NCI-H1092 treated with DMSO at 0.1 percent for 48 hours (cell line): Measurements from ENCODE around the gene DHRS3.
"Not testable (repeated sequence)": the region's sequence is repeated elsewhere in the genome, so short reads cannot be mapped to it uniquely, and the experiment has no call there.

Experiments used
- DNase-seq: peaks from one replicate; lab custom pipeline; 2025; lab: John Stamatoyannopoulos, UW

Gene DHRS3, protein sequence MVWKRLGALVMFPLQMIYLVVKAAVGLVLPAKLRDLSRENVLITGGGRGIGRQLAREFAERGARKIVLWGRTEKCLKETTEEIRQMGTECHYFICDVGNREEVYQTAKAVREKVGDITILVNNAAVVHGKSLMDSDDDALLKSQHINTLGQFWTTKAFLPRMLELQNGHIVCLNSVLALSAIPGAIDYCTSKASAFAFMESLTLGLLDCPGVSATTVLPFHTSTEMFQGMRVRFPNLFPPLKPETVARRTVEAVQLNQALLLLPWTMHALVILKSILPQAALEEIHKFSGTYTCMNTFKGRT

DNA sequence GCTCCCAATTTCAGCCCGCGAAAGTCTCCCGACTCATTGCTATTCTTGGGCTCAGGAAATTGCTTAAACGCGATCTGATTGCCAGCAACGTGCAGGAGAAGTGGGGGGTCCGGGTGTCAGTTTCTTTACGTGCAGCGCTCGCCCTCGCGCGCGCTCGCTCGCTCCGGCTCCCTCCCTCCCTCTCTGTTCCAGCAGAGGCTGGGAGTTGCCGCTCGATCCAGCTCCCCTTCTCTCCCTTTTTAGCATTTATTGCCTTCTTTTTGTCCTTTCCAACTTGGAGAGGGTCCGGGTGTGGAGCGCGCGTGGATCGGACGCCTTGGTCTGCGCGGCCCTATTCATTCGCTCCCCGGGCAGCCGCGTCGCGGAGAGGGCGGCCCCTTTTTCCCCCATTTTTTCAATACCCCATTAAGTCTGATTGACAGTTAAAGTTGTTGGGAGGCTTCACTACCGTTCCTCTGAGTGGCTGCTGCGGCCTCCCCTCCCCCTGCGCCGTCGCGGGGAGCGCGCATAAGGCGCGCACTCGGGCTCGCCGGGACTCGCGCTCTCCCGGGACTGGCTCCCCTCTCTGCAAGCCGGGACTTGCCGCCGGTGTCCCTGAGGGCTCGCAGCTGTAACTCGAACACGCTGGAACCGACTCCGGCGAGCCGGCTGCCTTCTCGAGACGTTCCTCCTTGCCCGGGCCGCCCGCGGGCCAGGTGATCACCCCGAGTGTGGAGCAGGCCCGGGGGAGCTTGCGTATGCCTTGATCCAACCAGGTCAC is at the start of gene DHRS3:
TSS of gene DHRS3 (minus strand) at position 310 of the 760 bp plus-strand sequence. CDS start 862 bp downstream, outside the sequence.
- DNase-seq: peak; percentile 92

DNA sequence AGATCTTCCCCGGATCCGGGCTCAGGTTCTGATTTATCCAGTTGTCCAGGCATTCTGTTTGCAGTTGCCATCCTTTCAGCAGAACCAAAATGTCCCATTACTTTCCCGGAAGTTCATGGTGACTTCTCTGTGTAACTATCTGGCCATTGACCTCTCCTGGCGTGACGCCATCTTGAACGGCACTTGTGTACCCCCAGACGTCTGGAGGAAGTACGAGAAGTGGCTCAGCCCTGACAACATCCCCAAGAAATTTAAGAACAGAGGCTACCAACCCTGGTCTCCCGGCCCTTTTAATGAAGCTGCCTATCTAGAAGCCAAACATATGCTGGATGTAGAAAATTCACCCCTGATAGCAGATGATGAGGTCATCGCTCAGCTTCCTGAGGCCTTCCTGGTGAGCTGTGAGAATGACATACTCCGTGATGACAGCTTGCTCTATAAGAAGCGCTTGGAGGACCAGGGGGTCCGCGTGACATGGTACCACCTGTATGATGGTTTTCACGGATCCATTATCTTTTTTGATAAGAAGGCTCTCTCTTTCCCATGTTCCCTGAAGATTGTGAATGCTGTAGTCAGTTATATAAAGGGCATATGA is 48.2 kb upstream of the DHRS3 start:
- no peak for DNase-seq

DNA sequence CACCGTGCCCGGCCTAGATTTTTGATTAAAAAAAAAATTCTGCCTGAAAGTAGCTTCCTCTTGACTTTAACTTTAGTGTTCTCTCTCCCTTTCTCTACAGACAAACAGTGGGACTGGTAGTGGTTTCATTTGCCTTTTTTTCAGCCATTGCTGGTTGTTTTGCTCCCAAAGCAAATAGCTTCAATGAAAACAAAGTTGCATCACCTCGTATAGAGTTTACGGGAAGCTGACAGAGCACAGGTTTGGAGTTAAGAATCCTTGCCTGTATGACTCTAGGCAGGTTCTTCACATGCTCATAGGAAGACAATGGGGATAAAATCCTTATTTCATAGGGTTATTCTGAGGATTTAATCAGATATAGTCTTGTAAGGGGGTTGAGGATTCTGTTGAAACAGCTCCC is 47.5 kb upstream of the DHRS3 start:
- DNase-seq: no peak

DNA sequence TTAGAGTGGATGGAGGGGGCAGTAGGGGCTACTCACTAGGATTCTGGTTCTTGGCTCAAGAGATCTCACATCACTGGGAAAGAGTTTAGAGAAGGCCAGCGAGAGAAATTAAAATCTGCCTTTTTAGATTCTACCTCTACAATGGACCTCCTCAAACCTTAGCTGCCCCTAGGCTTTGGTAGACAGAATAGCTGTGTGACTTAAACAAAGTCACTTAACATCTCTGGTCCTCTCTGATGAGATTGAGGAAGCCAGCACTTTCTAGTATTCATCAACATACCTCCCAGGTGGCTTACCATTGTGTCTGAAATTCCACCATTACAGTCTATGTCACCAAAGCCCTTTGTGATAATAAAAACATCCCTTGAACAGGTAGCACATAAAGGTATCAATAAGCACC is 44.5 kb upstream of the DHRS3 start:
- no peak for DNase-seq

DNA sequence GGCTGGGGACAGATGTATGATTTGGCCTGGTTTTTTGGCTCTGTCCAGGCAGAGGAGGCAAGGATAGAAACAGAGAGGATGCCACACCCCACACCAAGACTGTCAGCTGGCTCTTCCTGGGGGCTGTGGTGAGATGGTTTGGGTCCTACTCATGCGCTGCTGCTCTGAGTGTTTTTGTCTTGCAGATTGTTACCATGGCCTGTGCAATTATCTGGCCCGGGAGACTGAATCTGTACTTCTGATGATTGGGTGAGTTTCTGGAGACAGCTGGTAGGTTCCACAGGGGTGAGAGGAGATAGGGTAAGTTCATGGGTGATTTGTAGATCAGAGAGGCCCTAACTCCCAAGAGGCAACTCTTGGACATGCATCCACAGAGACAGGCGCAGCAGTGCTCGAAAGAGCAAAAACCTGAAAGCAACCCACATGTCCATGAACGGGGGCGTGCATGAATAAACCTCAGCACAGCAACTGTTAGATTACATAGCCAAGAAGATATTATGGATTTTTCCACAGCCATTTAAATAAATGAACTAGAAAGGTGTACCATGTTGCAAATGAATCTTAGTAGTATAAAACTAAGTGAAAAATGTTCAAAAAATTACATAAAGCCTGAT is 43.7 kb upstream of the DHRS3 start:
- DNase-seq: no peak

DNA sequence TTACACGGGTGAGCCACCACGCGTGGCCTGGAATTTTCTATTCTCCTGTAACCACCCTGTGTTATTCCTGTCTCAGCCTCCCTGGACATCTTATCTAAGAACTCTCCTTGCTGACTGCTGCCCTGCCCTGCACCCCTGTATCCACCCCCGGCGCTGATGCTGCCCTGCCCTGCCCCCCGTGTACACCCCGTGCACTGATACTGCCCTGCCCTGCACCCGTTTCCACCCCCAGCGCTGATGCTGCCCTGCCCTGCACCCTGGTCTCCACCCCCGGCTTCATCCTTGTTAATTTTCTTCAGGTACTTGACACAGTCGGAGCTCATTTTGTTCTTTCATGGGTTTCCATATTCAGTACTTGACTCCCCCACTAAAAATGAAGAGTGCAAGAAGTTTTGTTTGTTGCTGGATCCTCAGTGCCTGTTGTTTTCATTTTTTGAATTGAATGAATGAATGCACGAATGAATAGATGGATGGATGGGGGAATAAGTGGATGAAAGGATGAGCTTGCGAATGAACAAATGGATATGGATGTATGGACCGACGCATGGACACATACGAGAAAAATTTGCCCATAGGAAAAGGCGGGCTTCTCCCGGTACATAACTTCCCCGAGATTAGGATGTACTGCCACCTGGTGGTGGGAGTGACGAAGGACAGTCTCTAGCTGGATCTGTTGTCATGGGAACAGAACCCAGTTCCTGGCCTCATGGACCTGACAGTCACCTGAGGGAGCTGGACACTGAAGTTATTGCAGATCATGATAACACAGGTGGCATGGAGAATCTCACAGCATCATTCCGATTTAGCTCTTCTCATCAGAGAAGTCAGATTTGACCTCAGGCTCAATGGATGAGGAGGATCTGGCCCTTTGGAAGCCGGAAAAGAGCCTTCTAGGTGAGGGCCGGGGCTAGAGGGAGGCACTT is 40.8 kb upstream of the DHRS3 start:
- DNase-seq: peak; percentile 89

DNA sequence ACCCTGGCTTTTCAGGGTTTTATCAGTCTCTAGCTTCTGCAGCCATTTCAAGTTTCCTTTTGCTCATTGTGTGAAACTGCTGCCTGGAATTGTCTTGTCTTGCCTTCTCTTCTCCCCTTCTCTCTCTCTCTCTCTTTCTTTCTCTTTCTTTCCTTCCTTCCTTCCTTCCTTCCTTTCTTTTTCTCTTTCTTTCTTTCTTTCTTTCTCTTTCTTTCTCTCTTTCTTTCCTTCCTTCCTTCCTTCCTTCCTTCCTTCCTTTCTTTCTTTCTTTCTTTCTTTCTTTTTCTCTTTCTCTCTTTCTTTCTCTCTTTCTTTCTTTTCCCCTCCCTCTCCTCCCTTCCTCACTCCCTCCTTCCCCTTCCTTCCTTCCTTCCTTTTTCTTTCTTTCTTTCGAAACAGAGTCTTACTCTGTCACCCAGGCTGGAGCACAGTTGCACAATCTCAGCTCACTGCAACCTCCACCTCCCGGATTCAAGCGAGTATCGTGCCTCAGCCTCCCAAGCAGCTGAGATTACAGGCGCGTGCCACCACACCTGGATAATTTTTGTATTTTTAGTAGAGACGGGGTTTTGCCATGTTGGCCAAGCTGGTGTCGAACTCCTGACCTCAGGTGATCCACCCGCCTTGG is 40.0 kb upstream of the DHRS3 start:
- not testable (repeated sequence) for DNase-seq

DNA sequence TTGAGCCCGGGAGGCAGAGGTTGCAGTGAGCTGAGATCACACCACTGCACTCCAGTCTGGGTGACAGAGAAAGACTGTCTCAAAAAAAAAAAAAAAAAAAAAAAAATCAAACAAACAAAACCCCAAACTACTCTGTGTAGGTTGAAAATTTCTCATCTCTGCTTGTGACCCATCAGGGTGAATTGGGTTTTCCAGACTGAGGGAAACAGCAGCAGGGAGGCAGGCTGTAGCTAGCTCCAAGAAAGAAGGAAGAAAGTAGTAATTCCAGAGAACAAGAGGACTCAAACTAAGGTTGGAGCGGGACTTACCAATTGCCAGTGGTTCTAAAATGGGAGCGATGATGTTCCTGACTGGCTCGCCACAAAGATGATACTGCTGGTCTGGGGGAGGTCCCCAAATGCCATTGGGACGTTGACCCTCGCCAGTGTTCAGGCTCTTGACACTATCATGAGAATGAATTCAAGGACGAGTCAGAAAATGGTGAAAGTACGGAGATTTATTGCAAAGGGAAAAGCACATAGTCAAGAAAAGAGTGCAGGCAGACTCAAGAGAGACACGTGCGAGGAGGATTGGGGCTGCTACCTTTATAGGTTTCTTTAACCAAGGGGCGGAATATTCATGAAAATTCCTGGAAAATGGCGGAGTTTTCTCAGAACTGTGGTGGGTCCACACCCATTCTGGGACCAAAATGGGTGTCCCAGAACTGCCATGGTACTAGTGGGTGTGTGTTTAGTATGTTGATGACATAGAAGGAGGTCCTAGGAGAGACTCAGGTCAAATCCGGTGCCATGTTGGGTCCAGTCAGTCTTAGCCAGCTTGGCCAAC is 39.3 kb upstream of the DHRS3 start:
- DNase-seq: no peak

DNA sequence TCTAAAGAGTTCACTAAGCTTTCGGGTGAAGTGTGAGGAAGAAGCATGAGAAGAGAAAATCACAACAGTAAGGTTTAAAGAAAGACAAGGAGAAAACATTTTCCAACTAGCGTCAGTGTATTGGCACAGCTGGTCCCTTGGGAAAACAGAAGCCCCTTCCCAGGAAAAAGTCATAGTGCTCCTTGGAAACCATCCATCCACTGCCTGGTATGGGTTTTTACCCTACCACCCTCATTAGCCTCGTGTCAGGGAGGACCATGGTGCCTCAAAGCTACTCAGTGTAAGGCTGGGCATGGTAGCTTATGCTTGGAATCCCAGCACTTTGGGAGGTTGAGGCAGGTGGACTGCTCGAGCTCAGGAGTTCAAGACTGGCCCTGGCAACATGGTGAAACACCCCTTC is 38.6 kb upstream of the DHRS3 start:
- DNase-seq: no peak

DNA sequence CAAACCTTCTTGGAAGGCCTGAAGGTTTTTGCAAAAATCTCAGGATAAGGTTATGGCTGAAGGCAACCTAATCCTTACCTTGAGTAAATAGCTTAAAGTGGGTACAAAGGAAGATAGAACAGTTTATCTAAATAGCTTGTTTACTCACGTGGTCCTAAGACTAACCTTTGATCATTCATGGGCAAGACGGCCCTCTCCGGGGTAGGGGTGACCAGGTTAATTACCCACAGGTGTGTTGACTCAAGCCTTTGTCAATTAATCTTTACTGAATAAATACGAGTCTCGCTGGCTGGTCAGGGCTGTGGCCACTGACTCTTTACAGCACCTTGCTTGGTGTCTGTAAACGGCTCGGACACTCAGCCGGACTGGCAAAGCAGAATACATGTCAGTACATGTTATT is 36.6 kb upstream of the DHRS3 start:
- DNase-seq: no peak

DNA sequence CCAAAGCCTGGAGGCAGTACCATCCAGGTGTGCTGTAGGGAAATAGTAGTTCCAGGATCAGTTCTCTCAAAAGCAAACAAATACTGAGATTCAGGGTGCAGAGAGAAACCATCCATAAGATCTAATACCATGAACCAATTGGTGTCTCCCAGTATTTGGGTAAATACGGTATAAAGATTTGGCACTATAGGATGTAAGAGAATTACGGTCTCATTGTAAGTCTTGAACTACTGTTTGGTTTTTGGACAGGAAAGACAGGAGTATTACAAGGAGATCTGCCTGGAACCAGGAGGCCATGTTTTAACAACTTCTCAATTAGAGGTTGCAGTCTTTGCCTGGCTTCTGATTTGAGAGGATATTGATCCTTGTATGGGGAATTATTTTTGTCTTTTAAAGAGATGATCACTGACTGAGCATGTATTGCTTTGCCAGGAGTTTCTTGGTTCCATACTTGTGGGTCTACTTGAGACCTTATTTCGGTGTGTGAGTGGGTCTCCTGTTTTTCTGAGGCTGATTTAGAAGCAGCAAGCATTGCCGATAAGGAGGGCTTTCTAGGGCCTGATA is 36.1 kb upstream of the DHRS3 start:
- no peak for DNase-seq

DNA sequence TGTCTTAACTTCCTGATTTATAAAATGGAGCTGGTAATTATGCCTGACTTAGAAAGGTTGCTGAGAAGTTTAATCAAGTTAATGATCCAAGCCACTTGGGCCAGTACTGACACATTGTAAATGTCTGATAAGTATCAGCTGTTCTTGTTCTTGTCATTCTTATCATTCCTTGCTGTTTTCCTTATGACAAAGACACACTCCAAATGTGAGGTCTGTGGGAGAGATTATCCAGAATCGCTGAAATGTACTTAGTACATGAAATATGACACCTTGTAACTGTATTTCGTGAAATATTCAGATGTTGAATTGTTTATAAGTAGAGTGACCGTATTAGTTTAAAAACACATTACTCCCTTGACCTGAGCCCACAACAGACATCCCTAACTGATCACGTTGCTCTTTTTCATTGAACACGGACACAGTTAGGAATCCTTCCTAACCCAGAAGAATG is 32.0 kb upstream of the DHRS3 start:
- no peak for DNase-seq

DNA sequence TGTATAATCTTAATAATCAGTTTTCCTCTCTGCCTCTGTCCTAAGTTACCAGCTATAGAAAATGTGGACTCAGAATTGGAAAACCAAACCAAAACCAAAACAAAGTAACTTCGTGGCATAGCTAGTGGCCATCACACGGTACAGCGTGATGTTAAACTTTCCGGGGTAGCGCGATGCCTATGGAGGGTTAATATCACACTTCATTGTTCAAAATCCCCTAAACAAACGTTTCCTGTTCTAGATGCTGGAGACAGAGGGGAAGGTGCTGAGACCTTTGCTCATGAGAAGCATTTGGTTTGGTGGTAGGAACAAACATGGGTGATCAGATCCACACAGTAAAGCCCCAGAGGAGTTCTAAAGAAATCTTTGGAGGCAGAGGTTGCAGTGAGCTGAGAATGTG is 30.7 kb upstream of the DHRS3 start:
- DNase-seq: no peak

DNA sequence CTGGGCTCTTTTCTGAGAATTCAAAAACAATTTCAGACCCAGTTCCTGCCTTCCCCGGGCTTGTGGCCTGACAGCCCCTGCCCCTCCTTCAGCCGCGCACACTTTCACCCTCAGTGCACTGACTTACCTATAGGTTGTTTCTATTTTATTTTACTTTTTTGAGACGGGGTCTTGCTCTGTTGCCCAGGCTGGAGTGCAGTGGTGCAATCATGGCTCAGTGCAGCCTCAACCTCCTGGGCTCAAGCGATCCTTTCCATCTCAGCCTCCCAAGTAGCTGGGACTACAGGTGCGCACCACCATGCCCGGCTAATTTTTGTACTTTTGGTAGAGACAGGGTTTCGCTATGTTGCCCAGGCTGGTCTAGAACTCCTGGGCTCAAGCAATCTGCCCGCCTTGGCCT is 27.4 kb upstream of the DHRS3 start:
- not testable (repeated sequence) for DNase-seq

DNA sequence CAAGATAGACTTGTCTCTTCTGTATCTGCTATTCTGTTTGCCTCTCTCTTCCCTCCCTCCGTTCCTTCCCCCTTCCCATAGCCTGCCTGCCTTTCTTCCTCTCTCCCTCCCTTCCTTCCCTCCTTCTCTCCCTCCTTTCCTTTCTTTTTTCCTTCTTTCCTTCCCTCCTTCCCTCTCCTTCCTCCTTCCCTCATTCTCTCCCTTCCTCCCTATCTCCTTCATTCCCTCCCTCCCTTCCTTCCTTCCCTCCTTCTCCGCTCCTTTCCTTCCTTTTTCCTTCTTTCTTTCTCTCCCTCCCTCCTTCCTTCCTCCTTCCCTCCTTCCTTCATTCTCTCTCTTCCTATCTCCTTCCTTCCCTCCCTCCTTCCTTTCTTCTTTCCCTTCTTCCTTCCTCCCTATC is 26.8 kb upstream of the DHRS3 start:
- DNase-seq: no peak

DNA sequence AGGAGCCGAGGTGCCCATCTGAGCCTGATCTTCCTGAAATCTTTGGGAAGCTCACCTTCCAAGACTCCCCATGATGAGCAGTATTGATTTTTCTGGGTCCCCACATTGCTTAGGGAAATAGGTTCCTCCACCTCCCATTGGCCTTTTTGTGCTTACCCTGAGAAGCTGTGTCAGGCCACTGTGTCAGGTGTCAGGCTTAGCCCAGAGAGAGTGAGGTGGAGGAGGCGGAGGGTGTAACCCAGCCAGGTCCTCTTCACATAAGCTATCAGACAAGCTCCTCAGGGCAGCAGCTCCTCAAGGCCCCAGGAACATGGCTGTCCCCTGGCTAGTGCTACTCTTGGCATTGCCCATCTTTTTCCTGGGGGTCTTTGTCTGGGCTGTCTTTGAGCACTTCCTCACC is 26.2 kb upstream of the DHRS3 start:
- DNase-seq: no peak

DNA sequence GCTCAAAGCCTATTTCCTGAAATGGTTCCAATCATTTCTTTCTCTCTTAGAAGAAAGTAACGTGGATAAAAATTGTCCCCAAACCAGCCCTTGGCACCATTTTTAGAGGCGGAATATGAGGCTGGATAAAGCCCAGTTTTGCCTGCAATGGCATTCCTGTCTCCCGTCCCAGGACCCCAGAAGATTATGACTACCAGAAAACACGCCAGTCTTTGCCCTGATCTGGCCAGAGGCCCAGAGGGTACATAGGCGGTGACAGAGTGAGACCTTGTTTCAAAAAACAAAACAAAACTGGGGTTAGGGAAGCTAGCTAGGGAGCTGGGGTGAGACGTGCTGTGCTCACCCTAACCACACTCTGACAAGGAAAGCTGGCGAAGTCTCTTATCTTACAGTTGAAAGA is 25.8 kb upstream of the DHRS3 start, which contains the start of gene AADACL4:
TSS of gene AADACL4 (plus strand) at position 301 of the 400 bp plus-strand sequence. CDS start 462 bp downstream, outside the sequence.
- no peak for DNase-seq

DNA sequence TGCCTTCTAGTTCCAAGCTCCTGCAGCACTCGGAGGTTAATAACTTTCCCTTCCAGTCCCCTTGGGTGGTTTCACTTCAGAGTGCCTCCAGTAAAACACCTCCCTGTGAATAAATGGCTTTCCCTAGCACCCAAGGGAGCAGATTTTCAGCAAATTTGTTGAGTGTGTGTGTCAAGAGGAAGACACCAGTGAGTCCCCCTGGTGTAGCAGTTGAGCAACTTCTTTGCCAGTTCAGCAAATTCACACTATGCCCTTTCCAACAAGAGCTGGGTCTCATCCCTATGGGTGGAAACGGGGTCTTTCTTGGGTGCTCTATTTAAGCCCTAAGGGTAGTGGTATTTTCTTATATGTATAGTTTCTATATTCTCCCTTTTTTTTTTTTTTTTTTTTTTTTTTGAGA is 25.1 kb upstream of the DHRS3 start:
- DNase-seq: no peak

DNA sequence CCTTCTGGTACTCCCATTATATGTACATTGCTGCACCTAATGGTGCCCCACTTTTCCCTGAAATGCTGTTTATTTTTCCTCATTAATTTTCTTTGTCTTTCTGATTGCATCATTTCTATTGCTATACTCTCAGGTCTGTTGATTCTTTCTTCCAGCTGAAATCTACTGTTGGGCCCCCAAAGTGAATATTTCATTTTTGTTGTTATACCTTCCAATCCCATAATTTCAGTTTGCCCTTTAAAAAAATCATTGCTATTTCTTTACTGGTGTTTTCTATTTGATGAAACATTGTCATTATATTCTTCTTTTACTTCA is 22.9 kb upstream of the DHRS3 start:
- DNase-seq: no peak
